Prostate gland (tissue), 2 donors: ENCODE measurements around the gene PTPRT.

Experiments
- POLR2A ChIP-seq: fragments of 450-650 bp; IDR thresholded peaks from one replicate; pipeline ENCODE4 v1.6.1; 2016; ENCODE audit warnings: antibody characterized with exemption, mild to moderate bottlenecking
- TF ChIP-seq, protein P1 (sequence below), 4 experiments: fragments of 200-600 bp in 2 of 4; fragments of 450-650 bp in 2 of 4; sonication (generic) in 2 of 4; IDR thresholded peaks; 1 replicate in 3 of 4; 2 replicates in 1 of 4; pipeline ENCODE4 v1.5.1; 2016 to 2019; ENCODE audit warnings: antibody characterized with exemption in 4 of 4, mild to moderate bottlenecking in 2 of 4, moderate library complexity in 2 of 4

DNA sequence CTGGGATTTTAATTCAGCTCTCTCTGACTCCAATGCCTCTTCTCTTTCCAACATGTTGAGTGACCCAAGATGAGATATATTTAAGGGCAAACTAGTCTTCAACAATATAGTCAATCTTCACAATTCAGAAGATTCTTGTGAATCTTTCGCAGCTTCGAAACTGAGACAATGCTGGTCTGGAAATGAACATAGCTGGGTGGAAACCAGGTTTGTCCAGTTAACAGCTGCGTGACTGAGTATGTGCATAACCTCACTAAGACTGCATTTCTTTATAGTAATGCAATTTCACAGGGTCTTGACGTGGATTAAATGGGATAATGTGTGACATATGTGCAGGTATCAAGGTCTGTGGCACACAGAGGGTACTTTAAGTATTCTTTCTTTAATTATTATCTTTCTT is 18.9 kb downstream of the PTPRT start:
- TF ChIP-seq, protein P1, sequence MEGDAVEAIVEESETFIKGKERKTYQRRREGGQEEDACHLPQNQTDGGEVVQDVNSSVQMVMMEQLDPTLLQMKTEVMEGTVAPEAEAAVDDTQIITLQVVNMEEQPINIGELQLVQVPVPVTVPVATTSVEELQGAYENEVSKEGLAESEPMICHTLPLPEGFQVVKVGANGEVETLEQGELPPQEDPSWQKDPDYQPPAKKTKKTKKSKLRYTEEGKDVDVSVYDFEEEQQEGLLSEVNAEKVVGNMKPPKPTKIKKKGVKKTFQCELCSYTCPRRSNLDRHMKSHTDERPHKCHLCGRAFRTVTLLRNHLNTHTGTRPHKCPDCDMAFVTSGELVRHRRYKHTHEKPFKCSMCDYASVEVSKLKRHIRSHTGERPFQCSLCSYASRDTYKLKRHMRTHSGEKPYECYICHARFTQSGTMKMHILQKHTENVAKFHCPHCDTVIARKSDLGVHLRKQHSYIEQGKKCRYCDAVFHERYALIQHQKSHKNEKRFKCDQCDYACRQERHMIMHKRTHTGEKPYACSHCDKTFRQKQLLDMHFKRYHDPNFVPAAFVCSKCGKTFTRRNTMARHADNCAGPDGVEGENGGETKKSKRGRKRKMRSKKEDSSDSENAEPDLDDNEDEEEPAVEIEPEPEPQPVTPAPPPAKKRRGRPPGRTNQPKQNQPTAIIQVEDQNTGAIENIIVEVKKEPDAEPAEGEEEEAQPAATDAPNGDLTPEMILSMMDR (IDR thresholded peaks at IDR 0.05), result no peak
- no peak for TF ChIP-seq POLR2A
